Transverse colon (tissue), 4 donors: ENCODE measurements around the gene NFIA.

Source experiments
- EP300 ChIP-seq: sonication (generic); formaldehyde crosslinking; IDR thresholded peaks from one replicate; pipeline ENCODE4 v1.6.1; 2017; ENCODE audit warnings: antibody characterized with exemption, low read depth
- POLR2A ChIP-seq: fragments of 450-650 bp; IDR thresholded peaks from one replicate; pipeline ENCODE4 v1.6.1; 2016; ENCODE audit warnings: antibody characterized with exemption, mild to moderate bottlenecking, moderate library complexity
- POLR2AphosphoS5 ChIP-seq, 3 donors: sonication (generic); formaldehyde crosslinking; IDR thresholded peaks; one replicate each; pipeline ENCODE4 v1.6.1; 2016; ENCODE audit warnings: antibody characterized with exemption in 3 of 3
- TF ChIP-seq, protein P1 (sequence below), 5 experiments: fragments of 200-600 bp in 3 of 5; fragments of 450-650 bp in 2 of 5; sonication (generic) in 3 of 5; IDR thresholded peaks; 1 replicate in 2 of 5; 2 replicates in 3 of 5; pipeline ENCODE4 v1.5.1; 2016 to 2017; ENCODE audit warnings: antibody characterized with exemption in 5 of 5, inconsistent platforms in 3 of 5, mild to moderate bottlenecking in 2 of 5, moderate library complexity in 1 of 5

DNA sequence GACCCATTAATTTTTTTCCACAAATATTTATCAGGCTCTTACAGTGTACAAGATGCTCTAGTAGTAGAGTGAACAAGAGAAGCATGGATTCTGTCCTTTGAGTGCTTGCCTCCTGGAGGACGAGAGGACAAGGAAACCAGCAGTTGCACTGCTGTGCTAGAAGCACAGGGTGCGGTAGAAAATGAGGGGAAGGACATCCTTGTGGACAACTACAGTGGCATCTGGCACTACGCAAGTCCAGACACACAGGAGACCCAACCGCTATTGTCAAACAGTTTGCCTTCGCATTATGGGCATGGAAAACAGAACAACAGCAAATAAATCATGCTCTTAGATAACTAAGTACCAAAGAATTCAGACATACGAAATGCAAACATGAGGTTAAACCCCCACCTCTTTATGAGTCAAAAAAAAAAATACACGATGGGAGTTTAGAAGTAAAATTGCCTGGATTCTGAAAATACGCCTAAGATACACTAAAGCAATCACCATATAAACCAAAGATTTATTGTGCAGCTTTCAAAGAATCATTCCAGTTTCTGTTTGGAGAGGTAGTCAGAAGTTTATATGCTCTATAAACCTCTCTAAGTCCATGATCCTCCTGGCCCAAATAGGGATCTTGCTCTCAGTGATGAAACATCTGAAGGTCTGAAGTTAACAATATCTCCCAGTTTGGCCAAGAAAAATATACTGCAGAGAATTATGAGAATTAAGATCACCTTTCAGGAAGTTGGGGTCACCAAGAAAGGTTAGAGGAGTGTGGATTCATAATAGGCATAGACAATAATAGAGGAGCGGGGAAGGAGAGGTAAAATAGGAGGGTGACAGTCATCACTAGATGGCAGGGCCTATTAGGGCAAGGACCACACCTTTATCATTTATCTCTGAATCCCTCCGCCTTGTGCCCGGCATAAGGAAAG is 307.8 kb downstream of the NFIA start:
- TF ChIP-seq POLR2A (no peak), EP300 (no peak), POLR2AphosphoS5 (IDR thresholded peaks at IDR 0.05) (no peak)
- TF ChIP-seq, protein P1, sequence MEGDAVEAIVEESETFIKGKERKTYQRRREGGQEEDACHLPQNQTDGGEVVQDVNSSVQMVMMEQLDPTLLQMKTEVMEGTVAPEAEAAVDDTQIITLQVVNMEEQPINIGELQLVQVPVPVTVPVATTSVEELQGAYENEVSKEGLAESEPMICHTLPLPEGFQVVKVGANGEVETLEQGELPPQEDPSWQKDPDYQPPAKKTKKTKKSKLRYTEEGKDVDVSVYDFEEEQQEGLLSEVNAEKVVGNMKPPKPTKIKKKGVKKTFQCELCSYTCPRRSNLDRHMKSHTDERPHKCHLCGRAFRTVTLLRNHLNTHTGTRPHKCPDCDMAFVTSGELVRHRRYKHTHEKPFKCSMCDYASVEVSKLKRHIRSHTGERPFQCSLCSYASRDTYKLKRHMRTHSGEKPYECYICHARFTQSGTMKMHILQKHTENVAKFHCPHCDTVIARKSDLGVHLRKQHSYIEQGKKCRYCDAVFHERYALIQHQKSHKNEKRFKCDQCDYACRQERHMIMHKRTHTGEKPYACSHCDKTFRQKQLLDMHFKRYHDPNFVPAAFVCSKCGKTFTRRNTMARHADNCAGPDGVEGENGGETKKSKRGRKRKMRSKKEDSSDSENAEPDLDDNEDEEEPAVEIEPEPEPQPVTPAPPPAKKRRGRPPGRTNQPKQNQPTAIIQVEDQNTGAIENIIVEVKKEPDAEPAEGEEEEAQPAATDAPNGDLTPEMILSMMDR (IDR thresholded peaks at IDR 0.05): no peak
